ENCODE results near the gene USH2A.

USH2A gene

DNA sequence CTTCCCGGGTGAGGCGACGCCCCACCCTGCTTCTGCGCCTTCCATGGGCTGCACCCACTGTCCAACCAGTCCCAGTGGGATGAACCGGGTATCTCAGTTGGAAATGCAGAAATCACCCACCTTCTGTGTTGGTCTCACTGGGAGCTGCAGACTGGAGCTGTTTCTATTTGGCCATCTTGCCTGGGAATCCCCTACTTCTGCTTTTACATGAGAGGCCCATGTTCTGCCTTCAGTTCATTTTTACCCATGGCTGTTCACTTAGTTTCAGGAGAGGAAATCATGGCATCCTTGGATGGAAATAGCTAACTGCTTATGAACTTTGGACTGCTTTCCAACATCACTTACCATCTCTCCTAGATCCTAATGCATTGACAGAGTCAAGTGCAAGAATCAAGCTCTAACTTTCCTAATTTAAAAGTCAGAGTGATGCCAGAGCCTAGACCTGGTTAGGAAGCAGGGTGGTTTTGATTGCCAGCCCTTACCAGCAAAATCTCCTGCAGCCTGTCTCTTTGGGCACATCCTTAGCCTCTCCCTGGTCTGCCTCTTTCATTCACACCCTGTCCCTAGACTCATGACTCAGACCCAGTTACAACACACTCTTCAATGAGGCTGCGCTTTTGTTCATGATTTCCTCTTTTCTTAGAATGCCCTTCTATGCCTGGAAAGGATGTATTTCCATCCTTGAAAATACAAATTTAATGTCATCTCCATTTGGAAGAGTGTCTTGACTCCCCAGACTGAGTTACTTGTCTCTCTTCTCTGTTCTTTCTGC lies 719.0 kb downstream of the USH2A start:
- DNase-seq (ENCODE audit: low spot score) = no peak

DNA sequence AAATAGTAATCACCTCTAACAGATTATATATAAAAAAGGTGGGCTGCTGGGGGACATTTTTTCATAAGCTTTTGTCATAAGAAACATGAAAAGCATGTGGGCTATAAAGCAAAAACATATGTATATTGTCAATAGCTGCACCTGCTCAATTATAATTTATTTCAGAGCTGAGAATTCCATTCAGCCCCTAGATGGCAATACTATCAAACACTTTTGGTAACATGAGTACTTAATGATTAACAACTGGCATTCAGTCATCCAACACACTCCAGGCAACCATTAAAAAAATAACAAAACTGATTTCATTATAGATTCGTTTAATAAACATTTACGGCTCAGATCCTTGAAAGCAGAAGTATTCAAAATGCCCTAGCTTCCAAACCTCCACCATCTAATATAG lies 741.0 kb downstream of the USH2A start:
- no peak for DNase-seq (ENCODE audit: low spot score)

DNA sequence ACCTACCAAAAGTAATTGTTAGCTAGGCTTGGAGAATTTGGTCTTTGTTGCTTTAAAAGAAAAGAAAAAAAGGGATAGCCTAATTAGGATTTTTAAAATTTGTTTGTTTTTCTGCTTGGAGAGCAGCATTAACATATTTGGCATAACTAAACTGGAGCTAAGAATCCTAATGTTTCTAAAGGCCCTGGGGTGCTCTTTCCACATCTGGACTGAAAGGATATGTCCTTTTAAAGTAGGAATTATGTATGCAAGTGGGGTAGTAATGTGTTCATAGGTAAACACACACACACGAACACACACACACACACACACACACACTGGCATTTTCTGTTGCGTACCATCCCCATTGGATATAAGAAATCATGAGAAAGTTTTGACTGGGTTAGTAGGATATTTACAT lies 742.2 kb downstream of the USH2A start:
- DNase-seq (ENCODE audit: low spot score) = no peak

DNA sequence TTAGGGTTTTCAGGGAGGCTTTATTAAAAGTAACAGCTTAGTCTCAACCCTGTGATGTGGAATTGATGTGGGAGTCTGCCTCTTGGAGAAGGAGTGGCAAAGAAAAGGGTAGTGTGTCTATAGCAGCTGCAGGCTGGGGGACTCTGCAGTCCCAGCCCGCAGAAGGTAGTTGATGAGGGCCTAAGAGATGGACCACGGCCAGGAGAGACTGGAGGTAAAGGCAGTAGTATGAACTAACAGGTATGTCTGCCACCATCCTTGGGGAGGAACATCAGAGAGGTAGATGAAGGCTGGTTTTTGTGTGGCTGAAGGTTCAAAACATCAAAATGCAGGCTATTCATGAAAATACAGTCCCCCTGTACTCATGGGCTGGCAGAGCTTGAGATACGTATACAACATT lies 744.0 kb downstream of the USH2A start:
- no peak for DNase-seq (ENCODE audit: low spot score)

DNA sequence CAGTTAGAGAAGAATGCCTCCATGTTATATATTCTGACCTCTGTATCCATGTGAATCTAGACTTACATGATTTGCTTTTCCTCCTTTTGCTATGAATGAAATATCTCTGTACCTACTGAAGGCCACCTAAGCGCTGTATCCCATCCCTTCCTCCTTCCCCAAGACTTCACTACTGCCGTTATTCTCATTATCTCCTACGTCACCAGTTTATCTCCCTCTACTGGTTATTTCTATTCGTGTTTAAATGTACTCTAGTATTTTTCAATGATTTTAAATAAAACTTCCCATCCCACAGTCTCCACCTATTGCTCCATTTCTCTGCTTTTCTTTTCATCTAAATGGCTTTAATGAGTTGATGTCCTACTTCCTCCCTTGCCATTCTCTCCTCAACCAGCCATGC lies 746.1 kb downstream of the USH2A start:
- DNase-seq (ENCODE audit: low spot score) = no peak

DNA sequence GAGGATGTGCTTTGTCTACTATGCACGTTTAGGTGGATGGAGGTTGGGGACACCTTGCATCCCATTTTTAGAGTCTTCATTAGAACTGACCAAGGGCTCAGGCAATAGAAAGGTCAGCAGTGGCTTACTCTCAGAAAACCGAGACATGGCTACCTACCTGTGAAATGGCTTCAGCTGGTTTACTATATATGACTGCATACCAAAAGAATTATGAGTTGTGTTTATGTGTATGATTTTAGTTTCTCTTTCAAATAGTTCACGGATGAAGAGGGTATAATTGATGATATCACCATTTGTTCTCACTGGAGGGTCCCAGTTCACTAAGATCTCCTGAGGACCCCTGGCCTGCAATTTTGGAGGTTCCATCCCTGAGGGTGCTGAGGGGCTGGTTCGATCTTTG lies 749.3 kb downstream of the USH2A start:
- no peak for DNase-seq (ENCODE audit: low spot score)

DNA sequence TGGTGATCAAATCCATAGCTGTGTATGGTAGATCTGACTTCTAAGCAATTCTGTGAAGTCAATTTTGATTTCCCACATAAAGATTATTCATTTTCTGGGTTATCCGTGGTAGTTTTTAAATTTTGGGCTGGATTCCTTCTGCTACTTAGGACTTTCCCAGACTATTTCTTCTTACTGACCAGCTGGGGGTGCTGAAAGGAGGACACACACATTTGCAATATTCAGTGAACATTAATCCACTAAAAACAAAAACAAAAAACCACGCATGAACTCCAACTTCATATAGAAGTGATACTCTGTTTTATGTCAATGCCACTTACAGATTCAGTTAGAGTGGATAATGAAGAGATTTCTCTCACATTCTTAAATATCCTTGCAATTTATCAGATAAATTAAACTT lies 750.8 kb downstream of the USH2A start:
- no peak for DNase-seq (ENCODE audit: low spot score)

DNA sequence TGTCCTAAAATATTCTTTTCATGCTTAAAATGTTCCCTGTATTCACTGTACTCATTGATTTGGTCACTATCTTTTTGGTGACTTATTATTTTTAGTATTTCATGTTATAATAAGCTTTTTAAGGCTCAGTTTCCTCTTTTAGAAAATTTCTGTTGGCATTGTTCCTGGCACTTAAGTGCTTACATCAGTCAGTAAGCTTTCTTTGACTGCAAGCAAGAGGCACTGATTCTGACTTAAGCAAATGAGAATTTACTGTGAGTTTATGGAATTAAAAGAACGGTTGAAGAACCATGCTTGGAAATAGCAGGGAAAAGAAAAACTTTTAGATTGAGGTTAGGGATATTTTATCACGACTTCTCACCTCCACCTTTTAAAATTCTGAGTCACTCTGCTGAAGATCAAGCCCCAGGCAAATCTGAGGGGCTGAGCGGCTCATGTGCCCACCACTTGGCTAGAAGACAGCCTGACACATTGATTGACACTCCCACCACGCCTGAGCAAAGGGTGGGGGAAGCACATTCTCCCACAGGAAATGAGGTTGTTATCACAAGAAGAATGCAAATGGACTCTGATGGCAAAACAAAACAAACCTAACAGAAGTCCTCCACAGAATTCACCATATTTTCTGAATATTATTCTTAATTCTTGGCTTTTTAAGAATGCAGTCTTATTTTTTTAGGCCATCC lies 753.3 kb downstream of the USH2A start:
- DNase-seq (ENCODE audit: low spot score) = no peak

DNA sequence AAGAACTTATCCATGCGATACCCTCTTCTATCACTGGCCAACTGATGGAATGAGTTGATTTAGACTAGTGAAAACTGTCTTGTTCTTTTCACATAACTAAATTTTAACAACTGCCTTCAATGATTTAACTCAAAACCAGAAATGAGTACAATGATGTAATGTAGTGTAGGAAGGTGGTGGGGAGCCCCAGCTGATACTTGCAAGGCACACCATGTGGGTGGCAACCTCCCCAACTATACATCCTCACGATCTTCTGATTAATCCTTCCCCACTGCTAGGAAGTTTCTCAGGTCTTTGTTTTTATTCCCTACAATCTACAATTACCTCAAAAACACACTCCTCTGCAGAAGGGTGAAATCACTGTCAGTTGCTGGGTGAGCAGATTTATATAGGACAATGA lies 755.5 kb downstream of the USH2A start:
- no peak for DNase-seq (ENCODE audit: low spot score)

DNA sequence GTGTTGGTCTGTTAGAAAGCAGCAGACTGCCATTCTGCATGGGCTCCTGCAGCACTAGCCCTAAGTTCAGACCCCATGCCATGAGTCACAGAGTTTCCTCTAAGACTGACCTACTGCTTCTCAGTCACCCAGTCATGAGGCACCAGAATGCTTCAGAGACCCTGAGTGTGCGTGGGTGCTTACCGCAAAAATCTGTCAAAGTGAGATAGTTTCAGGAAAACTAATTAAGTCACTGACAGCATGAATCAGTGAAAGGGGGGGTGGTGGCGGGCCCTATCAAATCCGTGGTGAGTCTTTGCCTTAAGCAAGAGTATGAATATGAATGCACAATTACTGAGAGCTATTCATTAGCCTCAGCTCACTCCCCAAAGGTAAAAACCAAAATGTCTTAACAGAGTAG lies 758.0 kb downstream of the USH2A start:
- DNase-seq (ENCODE audit: low spot score) = no peak

DNA sequence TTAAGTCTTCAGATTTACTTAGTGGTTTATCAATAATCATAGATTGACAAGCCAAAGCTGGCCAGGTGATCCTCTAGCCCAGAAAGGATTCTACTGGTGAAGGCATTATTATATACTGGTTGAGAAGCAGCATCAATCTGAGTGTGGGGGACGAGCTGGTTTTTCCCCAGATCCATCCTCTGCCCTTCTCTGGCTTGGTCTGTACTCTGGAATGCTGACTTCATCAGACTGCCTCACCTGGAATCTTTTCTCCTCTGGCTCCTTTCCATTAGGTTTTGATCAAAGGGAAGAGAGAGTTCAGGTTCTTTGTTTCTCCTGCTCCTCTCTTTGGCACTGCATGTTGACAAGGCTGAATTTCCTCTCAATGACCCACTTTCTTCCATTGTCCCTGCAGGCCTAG lies 762.2 kb downstream of the USH2A start:
- no peak for DNase-seq (ENCODE audit: low spot score)

DNA sequence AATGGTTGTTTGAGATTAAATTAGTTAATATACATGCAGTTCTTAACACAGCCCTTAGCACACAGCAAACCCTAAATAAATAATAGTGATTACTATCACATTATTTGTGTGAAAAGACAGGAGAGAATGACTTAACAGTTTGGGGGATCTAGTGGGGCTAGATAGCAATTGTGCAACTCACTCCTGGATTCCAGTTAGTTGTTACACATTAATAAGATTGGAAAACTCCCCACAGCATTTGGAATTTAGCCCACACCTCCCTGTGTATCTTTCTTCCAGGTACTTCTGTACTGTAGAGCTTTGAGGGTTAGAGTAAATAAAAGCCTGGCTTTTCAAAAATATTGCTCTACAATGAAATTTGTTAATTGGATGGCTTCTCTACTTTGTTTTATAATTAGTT lies 763.0 kb downstream of the USH2A start:
- DNase-seq (ENCODE audit: low spot score) = no peak

DNA sequence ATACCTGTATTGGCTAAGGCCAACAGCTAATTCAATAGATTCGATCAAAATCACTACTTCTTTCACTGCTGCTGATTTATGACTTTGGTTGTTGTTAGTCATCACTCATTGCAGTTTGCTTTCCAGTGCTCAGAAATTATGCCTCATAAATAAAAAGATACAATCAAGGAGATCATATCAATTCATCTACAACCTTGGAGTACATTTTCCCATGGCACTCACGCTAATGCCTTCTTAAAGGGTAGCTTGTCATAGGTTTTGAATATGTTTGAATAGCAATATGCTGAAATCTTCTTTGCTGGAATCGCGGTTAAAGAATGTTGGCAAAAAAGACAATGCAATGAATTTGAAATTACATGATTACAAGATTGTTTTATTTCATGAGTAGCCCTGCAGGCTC lies 766.2 kb downstream of the USH2A start:
- DNase-seq (ENCODE audit: low spot score) = no peak

DNA sequence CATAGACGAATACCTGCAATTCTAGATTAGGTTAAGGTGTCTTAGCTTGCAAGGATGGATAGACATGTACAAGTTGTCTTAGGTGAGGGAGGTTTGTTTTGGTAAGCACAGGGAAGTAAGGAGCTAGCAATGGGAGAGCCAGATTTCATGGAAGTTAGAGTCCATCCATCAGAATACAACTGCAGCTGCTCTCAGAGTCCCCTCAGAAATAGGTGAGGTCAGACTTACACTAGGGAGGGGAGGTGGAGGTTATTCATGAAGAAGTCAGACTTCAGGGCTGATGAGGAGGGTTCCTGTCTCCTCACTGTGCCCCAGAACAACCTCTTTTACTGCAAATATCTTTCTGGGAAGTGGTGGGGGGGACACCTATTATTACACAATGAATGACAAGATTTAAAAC lies 770.9 kb downstream of the USH2A start:
- no peak for DNase-seq (ENCODE audit: low spot score)

DNA sequence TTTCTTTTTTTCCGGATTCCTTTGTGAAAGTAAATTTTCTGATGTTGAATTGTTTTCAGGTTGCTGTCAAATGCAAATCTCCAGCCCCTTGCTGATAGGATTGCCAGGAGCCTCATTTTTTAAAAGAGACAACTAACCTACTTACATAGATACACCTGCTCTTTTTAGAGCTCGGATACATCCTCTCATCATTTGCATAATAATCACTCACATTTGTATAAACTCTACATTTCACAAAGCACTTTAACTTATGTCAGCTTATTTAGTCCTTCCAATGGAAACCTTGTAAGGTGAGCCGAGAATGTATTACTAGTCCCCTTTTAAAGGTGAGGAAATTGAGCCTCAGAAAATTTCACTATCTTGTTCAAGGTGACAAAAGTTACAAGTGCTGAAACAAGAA lies 771.4 kb downstream of the USH2A start:
- no peak for DNase-seq (ENCODE audit: low spot score)

DNA sequence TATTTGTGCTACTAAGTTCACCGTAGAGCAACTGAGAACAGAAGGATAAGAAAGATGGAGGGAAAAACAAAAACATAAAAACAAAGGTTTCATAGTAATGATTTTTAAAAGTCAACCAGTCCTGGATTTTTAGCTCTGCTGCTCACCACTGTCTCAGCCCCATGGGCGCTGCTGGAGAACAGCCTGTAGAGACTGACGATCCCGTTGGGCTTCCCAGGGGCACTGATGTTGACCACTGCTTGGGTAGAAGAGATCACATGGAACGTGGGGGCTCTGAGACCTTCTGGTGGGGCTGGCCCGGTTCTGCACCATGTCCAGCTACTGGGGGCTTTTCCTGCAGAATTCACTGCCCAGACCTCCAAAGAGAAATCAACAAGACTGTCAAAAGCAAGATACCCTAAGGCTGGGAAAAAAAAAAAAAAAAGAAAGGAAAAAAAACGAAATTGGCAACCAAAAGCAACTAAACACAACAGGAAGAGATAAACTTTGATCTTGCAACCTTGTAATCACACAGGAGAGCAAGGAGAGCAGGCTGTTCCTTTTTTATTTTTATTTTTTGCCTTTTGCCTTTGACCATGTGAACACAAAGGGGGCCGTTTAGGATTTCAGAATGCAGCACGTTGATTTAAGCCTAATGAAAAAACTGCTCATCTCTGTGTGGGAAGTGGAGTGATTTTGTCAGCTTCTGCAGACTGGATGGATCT lies 772.6 kb downstream of the USH2A start:
- DNase-seq (ENCODE audit: low spot score) = no peak

DNA sequence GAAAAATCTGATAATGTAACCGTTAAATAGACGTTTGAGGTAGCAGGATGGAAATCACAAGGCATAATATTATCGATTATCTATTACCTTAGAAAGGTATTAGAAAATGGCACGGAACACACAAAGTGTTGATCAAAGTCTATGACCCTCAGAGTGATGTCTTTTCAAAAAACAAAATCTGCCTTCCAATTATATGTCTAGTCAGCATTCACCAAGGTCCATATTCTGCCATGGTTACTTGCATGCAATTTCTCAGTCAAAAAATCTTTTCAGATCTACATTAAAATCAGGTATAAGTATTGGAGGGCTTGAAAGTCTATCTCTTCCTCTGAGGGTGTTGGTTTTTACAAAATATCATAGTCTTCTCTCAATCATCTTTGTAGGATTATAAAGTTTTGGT lies 774.3 kb downstream of the USH2A start:
- DNase-seq (ENCODE audit: low spot score) = no peak

DNA sequence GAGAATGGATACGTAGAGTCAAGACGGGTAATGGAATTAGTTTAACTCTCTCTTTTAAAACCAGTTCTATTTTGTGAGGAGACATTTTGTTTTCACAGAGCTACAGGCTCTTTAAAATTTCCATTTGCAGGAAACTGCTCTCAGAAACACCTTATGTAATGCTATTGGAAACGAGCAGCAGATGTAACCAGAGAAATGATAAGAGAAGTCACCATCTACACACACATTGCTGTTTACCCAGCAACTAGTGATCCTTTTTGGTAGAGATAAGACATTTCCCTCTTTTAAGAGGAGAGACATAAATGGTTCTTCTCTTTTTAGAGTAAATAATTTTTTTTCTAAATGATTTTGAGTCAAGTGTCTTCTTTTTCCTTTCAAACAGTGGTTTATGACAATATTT lies 775.5 kb downstream of the USH2A start:
- no peak for DNase-seq (ENCODE audit: low spot score)

DNA sequence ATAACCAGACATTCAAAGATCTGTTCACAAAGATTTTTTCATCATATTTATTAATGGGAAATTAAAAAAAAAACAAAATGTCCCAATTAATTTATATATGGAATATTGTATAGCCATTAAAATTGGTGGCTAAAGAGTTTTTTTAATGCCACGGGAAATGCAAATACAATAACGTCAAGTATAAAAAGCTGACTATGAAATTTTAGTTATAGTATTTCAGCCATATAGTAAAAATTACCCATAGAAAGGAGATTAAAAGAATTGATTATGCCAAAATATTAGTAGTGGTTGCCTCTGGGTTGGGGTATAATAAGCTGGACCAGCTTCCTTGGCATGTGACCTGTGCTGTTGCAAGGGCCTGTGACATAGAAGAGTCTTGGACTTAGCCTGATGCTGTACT lies 777.4 kb downstream of the USH2A start:
- DNase-seq (ENCODE audit: low spot score) = no peak

DNA sequence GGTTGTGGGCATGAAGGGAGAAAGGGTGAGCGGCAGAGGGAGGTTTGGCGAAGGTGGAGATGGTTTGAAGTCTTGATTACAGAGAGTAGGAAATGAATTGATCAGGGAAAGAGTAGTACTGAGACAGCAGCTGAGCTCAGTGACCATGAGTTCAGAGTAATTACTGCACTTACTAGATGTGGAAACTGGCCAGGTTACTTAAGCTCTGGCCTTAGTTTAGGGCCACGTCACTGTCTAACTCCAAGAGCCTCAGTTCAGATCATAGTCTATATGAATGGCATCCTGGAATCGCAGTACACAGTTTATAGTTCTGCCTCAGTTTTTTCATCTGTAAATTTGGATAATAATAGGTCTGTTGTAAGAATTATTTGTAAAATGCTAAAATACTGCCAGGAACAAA lies 778.1 kb downstream of the USH2A start:
- DNase-seq (ENCODE audit: low spot score) = no peak

DNA sequence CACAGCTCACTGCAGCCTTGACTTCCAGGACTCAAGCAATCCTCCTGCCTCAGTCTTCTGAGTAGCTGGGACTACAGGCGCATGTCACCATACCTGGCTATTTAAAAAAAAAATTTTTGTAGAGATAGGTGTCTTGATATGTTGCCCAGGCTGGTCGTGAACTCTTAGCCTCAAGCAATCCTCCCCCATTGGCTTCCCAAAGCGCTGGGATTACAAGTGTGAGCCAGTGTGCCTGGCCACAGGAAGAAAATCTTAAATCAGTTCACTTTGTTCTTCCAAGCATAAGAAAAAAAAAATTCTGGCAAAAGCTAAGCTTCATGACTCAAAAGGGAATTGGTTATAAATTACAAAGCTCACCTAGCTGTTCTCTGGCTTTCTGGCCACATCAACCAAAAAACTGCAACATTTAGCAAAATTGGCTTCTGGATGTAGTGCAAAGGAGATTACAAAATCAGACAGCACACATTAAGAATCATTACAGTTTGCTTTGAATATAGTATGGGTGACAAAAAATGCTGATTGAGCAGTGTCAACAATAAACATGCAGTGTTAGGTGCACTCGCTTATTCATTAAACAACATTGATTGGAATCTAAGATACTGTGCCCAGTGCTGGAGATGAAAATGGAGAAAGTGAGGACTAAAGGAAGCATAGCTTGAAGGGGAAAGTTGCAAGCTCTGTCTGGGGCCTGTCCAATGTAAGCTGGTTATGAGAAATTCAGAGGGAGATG lies 779.5 kb downstream of the USH2A start:
- DNase-seq (ENCODE audit: low spot score) = no peak

DNA sequence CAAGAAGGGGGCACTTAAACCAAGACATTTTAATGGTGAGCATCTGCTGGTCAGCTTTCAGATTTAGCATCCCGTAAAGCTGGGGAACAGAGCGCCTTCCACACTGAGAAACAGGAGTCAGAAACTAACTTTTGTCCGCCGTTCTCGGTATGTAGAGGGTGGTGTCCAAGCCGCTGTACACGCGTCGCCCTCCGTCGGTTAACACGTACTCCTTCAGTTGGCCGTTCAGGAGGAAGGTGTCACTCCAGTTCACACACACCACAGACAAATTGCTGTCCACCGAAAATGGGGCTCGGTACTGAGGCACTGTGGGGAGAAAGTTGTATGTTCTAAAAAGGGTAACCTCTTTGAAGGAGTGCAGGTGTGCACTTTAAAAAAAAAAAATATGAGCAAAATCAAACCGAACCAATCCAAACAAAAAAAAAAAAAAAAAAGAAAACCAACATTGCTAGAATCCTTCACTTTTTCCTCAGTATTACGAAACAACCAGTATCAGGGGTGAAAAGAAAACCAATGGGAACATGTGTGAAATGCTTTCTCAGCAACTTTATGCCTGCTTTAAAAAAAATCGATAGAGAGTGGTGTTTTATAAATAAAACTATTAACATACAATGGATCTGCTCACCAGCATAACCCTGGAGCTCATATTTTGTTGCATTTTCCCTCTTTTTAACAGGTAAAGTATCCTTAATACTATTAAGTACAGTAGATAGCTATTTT lies 782.7 kb downstream of the USH2A start:
- DNase-seq (ENCODE audit: low spot score) = no peak
